Keratinocyte (primary cell): ENCODE measurements around the gene SHANK1. TPM values are rescaled to one million over a fixed set of nuclear protein-coding genes. Genes with fewer than 3 reads are reported as not detected.

Experiments used
- DNase-seq: peaks from one replicate; pipeline ENCODE4 v3.0.0-alpha.2; 2011; ENCODE audit warnings: low read depth, missing footprints, low spot score
- FAIRE-seq: peaks from 2 replicates; lab custom pipeline; 2011; peaks lifted over from hg19 to GRCh38; lab: Jason Lieb, UNC
- H2AFZ ChIP-seq: 2 replicates; pipeline ENCODE4 v1.6.0; 2012; ENCODE audit warnings: low read length, control low read depth, inconsistent platforms; ENCODE audit not compliant: control insufficient read depth
- H3K27ac ChIP-seq: 2 replicates; pipeline ENCODE4 v1.5.1; 2011; ENCODE audit warnings: low read length; ENCODE audit not compliant: control insufficient read depth, insufficient read depth
- H3K27me3 ChIP-seq: 3 replicates; pipeline ENCODE4 v1.6.0; 2011; ENCODE audit warnings: low read length; ENCODE audit not compliant: control insufficient read depth, insufficient read depth; ENCODE audit errors: extremely low read depth
- H3K36me3 ChIP-seq, 2 experiments: 2 replicates in 1 of 2; 3 replicates in 1 of 2; pipeline ENCODE4 v1.5.1; 2011; ENCODE audit warnings: low read length in 2 of 2, mild to moderate bottlenecking in 1 of 2; ENCODE audit not compliant: control insufficient read depth in 2 of 2, insufficient read depth in 2 of 2; ENCODE audit errors: extremely low read depth in 1 of 2
- H3K4me1 ChIP-seq: 3 replicates; pipeline ENCODE4 v1.5.1; 2011; ENCODE audit warnings: low read length; ENCODE audit not compliant: control insufficient read depth, insufficient read depth; ENCODE audit errors: extremely low read depth
- H3K4me2 ChIP-seq: 3 replicates; pipeline ENCODE4 v1.6.0; 2011; ENCODE audit warnings: low read depth, low read length; ENCODE audit not compliant: control insufficient read depth, insufficient read depth; ENCODE audit errors: extremely low read depth
- H3K4me3 ChIP-seq, 3 experiments: fragments of 200-600 bp in 1 of 3; sonication (generic) in 1 of 3; 2 replicates in 2 of 3; 3 replicates in 1 of 3; pipeline ENCODE4 v1.5.1; 2011 to 2016; ENCODE audit warnings: low read length in 3 of 3, mild to moderate bottlenecking in 3 of 3, control low read depth in 2 of 3, inconsistent platforms in 1 of 3, low read depth in 1 of 3, mixed read lengths in 1 of 3, mixed run types in 1 of 3, moderate library complexity in 1 of 3; ENCODE audit not compliant: control insufficient read depth in 2 of 3, insufficient read depth in 2 of 3; ENCODE audit errors: extremely low read depth in 1 of 3
- H3K79me2 ChIP-seq: 2 replicates; pipeline ENCODE4 v1.6.0; 2012; ENCODE audit warnings: low read length; ENCODE audit not compliant: control insufficient read depth, insufficient read depth
- H3K9ac ChIP-seq: 3 replicates; pipeline ENCODE4 v1.6.0; 2011; ENCODE audit warnings: low read length; ENCODE audit not compliant: control insufficient read depth, insufficient read depth; ENCODE audit errors: extremely low read depth
- H3K9me1 ChIP-seq: 3 replicates; pipeline ENCODE4 v1.6.0; 2011; ENCODE audit warnings: low read length; ENCODE audit not compliant: control insufficient read depth, insufficient read depth; ENCODE audit errors: extremely low read depth
- H3K9me3 ChIP-seq: 2 replicates; pipeline ENCODE4 v1.5.1; 2012; ENCODE audit warnings: low read depth, low read length; ENCODE audit not compliant: control insufficient read depth
- H4K20me1 ChIP-seq: 3 replicates; pipeline ENCODE4 v1.6.0; 2011; ENCODE audit warnings: low read length; ENCODE audit not compliant: control insufficient read depth, insufficient read depth; ENCODE audit errors: extremely low read depth
- EZH2 ChIP-seq: IDR thresholded peaks from one replicate; pipeline ENCODE4 v1.6.1; 2012; ENCODE audit warnings: inconsistent platforms, mild to moderate bottlenecking, low read length, moderate library complexity
- dilution Hi-C: fragments of 300-500 bp; cut with MboI; formaldehyde crosslinking; loops from one replicate; pipeline ENCODE4 v1.7.0; 2020; ENCODE audit warnings: low sequenced_read_pairs; ENCODE audit not compliant: extremely low pct_ligation_motif_present
- polyA plus RNA-seq, 5 experiments: library from polyadenylated mRNA; depleted of rRNA in 3 of 5; stranded (reverse) in 3 of 5; stranded (forward) in 1 of 5; unstranded in 1 of 5; fragments of >200 nt; gene quantifications; 1 replicate in 1 of 5; 2 replicates in 3 of 5; 3 replicates in 1 of 5; pipeline versions ENCODE4 v1.2.1 to v1.2.3, GENCODE V29; 2011 to 2012; ENCODE audit warnings: missing spikeins in 2 of 5, low read depth in 1 of 5, low replicate concordance in 1 of 5
- TF ChIP-seq, protein P1 (sequence below), 3 experiments: IDR thresholded peaks in 1 of 3; conservative IDR thresholded peaks in 1 of 3; optimal IDR thresholded peaks in 1 of 3; 2 replicates in 2 of 3; 3 replicates in 1 of 3; pipeline versions ENCODE3 to v1.5.1; 2011; ENCODE audit warnings: low read length in 3 of 3, mild to moderate bottlenecking in 3 of 3, moderate library complexity in 2 of 3, control low read depth in 1 of 3, inconsistent platforms in 1 of 3; ENCODE audit not compliant: insufficient read depth in 2 of 3; ENCODE audit errors: extremely low read depth in 1 of 3

Gene SHANK1
- polyA plus RNA-seq, 1 donor (not counting 4 experiments of a cell fraction or from before 2014, with no cell fraction given), result 0.51 TPM

DNA sequence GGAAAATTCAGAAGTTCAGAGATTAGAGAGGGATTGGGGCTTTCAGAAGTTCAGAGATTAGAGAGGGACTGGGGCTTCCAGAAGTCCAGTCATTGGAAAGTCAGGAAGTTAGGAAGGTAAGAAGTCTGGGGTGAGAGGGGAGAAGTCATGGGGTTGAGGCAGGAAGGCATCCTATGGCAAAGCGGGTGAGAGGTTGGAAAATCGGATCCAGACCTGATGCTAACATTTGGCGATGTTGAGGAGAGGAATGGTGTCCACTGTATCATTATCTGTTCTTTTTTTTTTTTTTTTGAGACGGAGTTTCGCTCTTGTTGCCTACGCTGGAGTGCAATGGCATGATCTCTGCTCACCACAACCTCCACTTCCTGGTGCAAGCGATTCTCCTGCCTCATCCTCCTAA is 91.1 kb downstream of the SHANK1 start:
- dilution Hi-C loops, result no loop called here
- DNase-seq (no peak), FAIRE-seq (no peak)
- no peak overlapping the region for H3K27ac ChIP-seq
- H3K36me3 ChIP-seq, result no peaks in the 10 kb centered on the region
- no peak overlapping the region for H2AFZ ChIP-seq
- no peaks in the 10 kb centered on the region for H3K4me1 ChIP-seq
- peaks cover 2% of the 10 kb centered on the region for H3K9me3 ChIP-seq
- no peak overlapping the region for H3K4me2 ChIP-seq
- no peak for TF ChIP-seq EZH2
- TF ChIP-seq, protein P1, sequence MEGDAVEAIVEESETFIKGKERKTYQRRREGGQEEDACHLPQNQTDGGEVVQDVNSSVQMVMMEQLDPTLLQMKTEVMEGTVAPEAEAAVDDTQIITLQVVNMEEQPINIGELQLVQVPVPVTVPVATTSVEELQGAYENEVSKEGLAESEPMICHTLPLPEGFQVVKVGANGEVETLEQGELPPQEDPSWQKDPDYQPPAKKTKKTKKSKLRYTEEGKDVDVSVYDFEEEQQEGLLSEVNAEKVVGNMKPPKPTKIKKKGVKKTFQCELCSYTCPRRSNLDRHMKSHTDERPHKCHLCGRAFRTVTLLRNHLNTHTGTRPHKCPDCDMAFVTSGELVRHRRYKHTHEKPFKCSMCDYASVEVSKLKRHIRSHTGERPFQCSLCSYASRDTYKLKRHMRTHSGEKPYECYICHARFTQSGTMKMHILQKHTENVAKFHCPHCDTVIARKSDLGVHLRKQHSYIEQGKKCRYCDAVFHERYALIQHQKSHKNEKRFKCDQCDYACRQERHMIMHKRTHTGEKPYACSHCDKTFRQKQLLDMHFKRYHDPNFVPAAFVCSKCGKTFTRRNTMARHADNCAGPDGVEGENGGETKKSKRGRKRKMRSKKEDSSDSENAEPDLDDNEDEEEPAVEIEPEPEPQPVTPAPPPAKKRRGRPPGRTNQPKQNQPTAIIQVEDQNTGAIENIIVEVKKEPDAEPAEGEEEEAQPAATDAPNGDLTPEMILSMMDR (optimal IDR thresholded peaks at IDR 0.05 in 1 of 3, IDR thresholded peaks at IDR 0.05 in 1 of 3, conservative IDR thresholded peaks at IDR 0.05 in 1 of 3; ENCODE audit: extremely low read depth in 1 of 3, insufficient read depth in 2 of 3, low read length in 3 of 3), result no peak
- H3K79me2 ChIP-seq, result no peaks in the 10 kb centered on the region
- no peak overlapping the region for H3K4me3 ChIP-seq
- H3K27me3 ChIP-seq, result no peaks in the 10 kb centered on the region
- H3K9ac ChIP-seq, result no peak overlapping the region
- no peaks in the 10 kb centered on the region for H4K20me1 ChIP-seq
- H3K9me1 ChIP-seq, result no peaks in the 10 kb centered on the region

DNA sequence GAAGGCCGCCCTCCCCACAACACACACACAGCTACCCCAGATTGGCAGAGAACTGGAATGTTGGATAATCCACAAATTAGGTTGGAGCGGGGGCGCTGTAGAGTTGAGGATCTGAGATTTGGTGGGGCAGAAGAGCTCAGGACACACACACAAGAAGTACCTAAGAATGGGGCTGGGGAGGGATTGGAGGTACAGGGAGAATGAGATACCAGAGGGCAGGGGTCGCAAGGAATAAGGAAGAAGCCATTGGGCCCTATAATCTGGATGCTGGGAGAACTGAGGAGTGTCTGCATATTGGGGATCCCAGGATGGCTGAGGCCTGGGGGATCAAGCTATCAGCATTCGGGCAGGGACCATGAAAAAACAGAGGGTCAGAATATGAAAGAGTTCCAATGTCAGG is 91.5 kb downstream of the SHANK1 start:
- Histone ChIP-seq H3K27ac (no peak overlapping the region), H3K9ac (no peak overlapping the region), H3K4me3 (no peak overlapping the region), H3K79me2 (no peaks in the 10 kb centered on the region), H2AFZ (no peak overlapping the region), H4K20me1 (no peaks in the 10 kb centered on the region), H3K36me3 (no peaks in the 10 kb centered on the region), H3K9me1 (no peaks in the 10 kb centered on the region), H3K27me3 (no peaks in the 10 kb centered on the region), H3K9me3 (no peaks in the 10 kb centered on the region), H3K4me2 (no peak overlapping the region), H3K4me1 (no peaks in the 10 kb centered on the region)
- DNase-seq (no peak), FAIRE-seq (no peak)
- no peak for TF ChIP-seq EZH2
- TF ChIP-seq, protein P1 (optimal IDR thresholded peaks at IDR 0.05 in 1 of 3, IDR thresholded peaks at IDR 0.05 in 1 of 3, conservative IDR thresholded peaks at IDR 0.05 in 1 of 3; ENCODE audit: extremely low read depth in 1 of 3, insufficient read depth in 2 of 3, low read length in 3 of 3), result no peak
- dilution Hi-C loops, result no loop called here
